Prostate gland (tissue), 2 donors: Measurements from ENCODE around the gene UBE2L6. TPM values are rescaled to one million over a fixed set of nuclear protein-coding genes. Genes with fewer than 3 reads are reported as not detected.

ENCODE experiments used
- DNase-seq: peaks from one replicate; pipeline ENCODE4 v3.0.0-alpha.2; 2019; ENCODE audit warnings: low spot score
- H3K27ac ChIP-seq, 2 donors: fragments of 200-600 bp; sonication (generic); 2 replicates each; pipeline ENCODE4 v1.5.1; 2017 to 2019
- H3K27me3 ChIP-seq: fragments of 200-600 bp; sonication (generic); replicated peaks from 2 replicates; pipeline ENCODE4 v1.5.1; 2019; ENCODE audit not compliant: insufficient read depth
- H3K36me3 ChIP-seq, 2 donors: fragments of 200-600 bp; sonication (generic); 1 replicate in 1 of 2; 2 replicates in 1 of 2; pipeline versions ENCODE4 v1.5.1 to v1.8.1; 2017 to 2019
- H3K4me1 ChIP-seq: fragments of 200-600 bp; sonication (generic); replicated peaks from 2 replicates; pipeline ENCODE4 v1.5.1; 2019
- H3K4me3 ChIP-seq, 2 donors: fragments of 200-600 bp; sonication (generic); 2 replicates each; pipeline ENCODE4 v1.5.1; 2017 to 2019
- H3K9me3 ChIP-seq: fragments of 200-600 bp; sonication (generic); 2 replicates; pipeline ENCODE4 v1.5.1; 2017
- POLR2A ChIP-seq: fragments of 450-650 bp; IDR thresholded peaks from one replicate; pipeline ENCODE4 v1.6.1; 2016; ENCODE audit warnings: antibody characterized with exemption, mild to moderate bottlenecking
- POLR2AphosphoS5 ChIP-seq: sonication (generic); formaldehyde crosslinking; IDR thresholded peaks from one replicate; pipeline ENCODE4 v1.6.1; 2017; ENCODE audit warnings: antibody characterized with exemption
- WGBS: methylation state at CpG from one replicate; pipeline ENCODE4 v1.1.5; 2018; 5-methylcytosine and 5-hydroxymethylcytosine counted together
- intact Hi-C: fragments of 100-400 bp; cut with DNase I; formaldehyde crosslinking; loops from one replicate; pipeline ENCODE4 v1.14.2; 2022
- total RNA-seq, 2 donors: library from RNA; depleted of rRNA; stranded (reverse); fragments of >200 nt; gene quantifications; one replicate each; pipeline ENCODE4 v1.1.0, GENCODE V29; 2016
- TF ChIP-seq, protein P1 (sequence below), 4 experiments: fragments of 200-600 bp in 2 of 4; fragments of 450-650 bp in 2 of 4; sonication (generic) in 2 of 4; IDR thresholded peaks; 1 replicate in 3 of 4; 2 replicates in 1 of 4; pipeline ENCODE4 v1.5.1; 2016 to 2019; ENCODE audit warnings: antibody characterized with exemption in 4 of 4, mild to moderate bottlenecking in 2 of 4, moderate library complexity in 2 of 4

The UBE2L6 gene
- total RNA-seq, 2 donors from 2014 or later: 42.3 to 44.6 TPM

DNA sequence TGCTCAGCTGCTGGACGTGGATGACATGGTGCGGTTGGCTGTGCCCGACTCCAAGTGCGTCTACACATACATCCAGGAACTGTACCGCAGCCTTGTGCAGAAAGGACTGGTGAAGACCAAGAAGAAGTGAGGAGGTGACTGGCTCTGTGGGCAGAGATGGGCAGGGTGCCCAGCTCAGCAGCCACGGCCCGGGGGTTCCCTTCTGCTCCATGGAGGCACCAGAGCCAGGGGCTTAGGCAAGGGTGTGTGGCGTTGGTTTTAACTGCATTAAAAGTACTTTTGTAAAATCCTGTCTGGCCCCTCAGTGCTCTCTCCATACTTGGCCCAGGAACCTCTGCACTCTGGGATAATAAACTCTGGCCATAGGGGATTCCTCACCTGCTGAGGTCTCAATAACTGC is 17.5 kb downstream of the UBE2L6 start:
- no peak for TF ChIP-seq POLR2A
- TF ChIP-seq POLR2AphosphoS5: no peak
- TF ChIP-seq, protein P1, sequence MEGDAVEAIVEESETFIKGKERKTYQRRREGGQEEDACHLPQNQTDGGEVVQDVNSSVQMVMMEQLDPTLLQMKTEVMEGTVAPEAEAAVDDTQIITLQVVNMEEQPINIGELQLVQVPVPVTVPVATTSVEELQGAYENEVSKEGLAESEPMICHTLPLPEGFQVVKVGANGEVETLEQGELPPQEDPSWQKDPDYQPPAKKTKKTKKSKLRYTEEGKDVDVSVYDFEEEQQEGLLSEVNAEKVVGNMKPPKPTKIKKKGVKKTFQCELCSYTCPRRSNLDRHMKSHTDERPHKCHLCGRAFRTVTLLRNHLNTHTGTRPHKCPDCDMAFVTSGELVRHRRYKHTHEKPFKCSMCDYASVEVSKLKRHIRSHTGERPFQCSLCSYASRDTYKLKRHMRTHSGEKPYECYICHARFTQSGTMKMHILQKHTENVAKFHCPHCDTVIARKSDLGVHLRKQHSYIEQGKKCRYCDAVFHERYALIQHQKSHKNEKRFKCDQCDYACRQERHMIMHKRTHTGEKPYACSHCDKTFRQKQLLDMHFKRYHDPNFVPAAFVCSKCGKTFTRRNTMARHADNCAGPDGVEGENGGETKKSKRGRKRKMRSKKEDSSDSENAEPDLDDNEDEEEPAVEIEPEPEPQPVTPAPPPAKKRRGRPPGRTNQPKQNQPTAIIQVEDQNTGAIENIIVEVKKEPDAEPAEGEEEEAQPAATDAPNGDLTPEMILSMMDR (IDR thresholded peaks at IDR 0.05): no peak
- Histone ChIP-seq H3K36me3 (peaks cover 0 to 6% of the 10 kb centered on the region in 2 donors), H3K4me1 (no peaks in the 10 kb centered on the region), H3K9me3 (no peaks in the 10 kb centered on the region), H3K4me3 (no peak overlapping the region), H3K27ac (no peak overlapping the region), H3K27me3 (no peaks in the 10 kb centered on the region)
- 86% methylated on average over 8 of the region's 8 CpGs for WGBS
- no peak for DNase-seq
- intact Hi-C loops: no loop called here

DNA sequence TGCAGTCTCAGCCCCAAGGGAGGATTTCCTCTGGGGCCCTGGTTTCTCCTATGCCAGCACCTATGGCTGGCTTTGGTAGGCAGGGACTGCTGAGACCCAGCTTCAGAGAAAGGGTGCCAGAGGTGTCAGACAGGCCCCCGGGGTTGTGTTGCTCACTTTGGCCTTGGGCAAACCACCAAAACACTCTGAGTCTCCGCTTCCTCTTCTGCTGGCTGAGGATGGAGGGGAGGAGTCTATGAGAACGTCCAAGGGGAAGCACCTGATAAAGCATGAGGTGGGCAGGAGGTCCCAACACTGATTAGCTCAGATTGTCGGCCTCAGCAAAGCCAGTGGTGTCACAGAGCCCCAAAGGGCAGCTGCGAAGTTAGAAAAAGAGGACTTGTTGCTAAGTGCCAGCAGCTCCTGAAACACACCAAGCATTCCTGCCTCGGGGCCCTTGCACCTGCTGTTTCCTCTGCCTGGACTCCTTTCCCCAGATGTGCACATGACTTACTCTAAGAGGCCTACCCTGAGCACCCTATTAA is 19.6 kb downstream of the UBE2L6 start:
- Histone ChIP-seq H3K27me3 (no peaks in the 10 kb centered on the region), H3K36me3 (peaks cover 0 to 6% of the 10 kb centered on the region in 2 donors), H3K4me1 (no peaks in the 10 kb centered on the region), H3K27ac (no peak overlapping the region), H3K4me3 (no peak overlapping the region), H3K9me3 (no peaks in the 10 kb centered on the region)
- WGBS: 55% methylated on average over 6 of the region's 6 CpGs
- TF ChIP-seq POLR2AphosphoS5 (no peak), POLR2A (no peak)
- TF ChIP-seq, protein P1 (IDR thresholded peaks at IDR 0.05): no peak
- DNase-seq: no peak
- intact Hi-C loops: no loop called here

DNA sequence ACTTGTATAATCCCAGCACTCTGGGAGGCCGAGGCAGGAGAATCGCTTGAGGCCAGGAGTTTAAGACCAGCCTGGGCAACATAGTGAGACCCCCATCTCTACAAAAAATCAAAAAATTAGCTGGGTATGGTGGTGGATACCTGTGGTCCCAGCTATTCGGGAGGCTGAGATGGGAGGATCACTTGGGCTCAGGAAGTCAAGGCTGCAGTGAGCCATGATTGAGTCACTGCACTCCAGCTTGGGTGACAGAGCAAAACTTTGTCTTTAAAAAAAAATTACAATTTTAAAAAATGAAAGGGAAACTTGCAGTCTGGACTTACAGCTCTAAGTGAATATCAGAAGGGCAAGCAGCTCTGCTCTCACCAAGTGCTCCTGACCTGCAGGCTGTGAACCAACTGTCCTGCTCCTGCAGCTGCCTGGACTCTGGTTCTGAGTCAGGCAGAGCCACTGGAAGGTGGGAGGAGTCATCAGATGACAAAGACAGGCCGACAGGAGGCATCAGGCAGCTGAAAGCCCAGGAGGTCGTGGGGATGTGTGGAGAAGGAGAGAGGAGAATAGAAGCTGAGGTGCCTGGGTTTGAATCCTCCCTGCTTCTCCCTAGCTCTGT is 20.5 kb downstream of the UBE2L6 start:
- Histone ChIP-seq H3K4me3 (no peak overlapping the region), H3K9me3 (no peaks in the 10 kb centered on the region), H3K27ac (no peak overlapping the region), H3K27me3 (no peaks in the 10 kb centered on the region), H3K36me3 (peaks cover 0 to 6% of the 10 kb centered on the region in 2 donors), H3K4me1 (no peaks in the 10 kb centered on the region)
- TF ChIP-seq POLR2A (no peak), POLR2AphosphoS5 (no peak)
- TF ChIP-seq, protein P1 (IDR thresholded peaks at IDR 0.05): no peak
- intact Hi-C loops: no loop called here
- DNase-seq: no peak
- WGBS: 60% methylated on average over 5 of the region's 5 CpGs

DNA sequence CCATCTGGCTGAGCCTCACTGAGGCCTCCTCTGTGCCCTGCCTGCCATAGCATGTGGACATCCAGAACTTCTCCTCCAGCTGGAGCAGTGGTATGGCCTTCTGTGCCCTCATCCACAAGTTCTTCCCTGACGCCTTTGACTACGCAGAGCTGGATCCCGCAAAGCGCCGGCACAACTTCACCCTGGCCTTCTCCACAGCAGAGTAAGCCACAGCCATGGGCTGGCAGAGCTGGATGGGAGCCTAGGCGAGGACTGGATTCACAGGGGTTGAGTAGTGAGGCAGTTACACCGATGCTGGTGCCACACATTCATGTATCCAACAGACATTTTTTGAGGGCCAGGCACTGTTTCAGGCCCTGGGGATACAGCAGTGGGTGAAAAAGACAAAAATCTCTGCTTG is 21.0 kb downstream of the UBE2L6 start:
- no peak overlapping the region for H3K4me3 ChIP-seq
- no peaks in the 10 kb centered on the region for H3K9me3 ChIP-seq
- 98% methylated on average over 7 of the region's 7 CpGs for WGBS
- intact Hi-C loops: no loop called here
- TF ChIP-seq POLR2A: no peak
- TF ChIP-seq, protein P1 (IDR thresholded peaks at IDR 0.05): no peak
- TF ChIP-seq POLR2AphosphoS5: no peak
- no peak overlapping the region for H3K27ac ChIP-seq
- H3K36me3 ChIP-seq: peaks cover 0 to 6% of the 10 kb centered on the region in 2 donors
- no peaks in the 10 kb centered on the region for H3K4me1 ChIP-seq
- no peak for DNase-seq
- H3K27me3 ChIP-seq: no peaks in the 10 kb centered on the region

DNA sequence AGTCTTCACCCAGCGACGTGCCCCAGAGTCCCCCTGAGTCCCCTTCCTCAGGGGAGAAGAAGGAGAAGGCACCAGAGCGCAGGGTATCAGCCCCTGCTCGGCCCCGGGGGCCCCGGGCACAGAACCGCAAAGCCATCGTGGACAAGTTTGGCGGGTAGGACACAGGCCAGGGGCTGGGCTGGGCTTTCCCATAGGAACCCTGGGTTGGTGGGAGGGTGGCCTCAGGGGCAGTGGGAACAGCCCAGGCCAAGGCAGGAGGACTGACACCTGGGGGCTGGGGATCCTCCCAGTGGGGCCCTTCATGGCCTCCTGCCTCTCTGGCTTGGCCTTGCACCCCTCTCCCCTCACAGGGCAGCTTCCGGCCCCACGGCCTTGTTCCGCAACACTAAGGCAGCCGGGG is 21.6 kb downstream of the UBE2L6 start:
- intact Hi-C loops: no loop called here
- no peak overlapping the region for H3K4me3 ChIP-seq
- H3K9me3 ChIP-seq: no peaks in the 10 kb centered on the region
- 84% methylated on average over 12 of the region's 13 CpGs for WGBS
- H3K27ac ChIP-seq: no peak overlapping the region
- H3K27me3 ChIP-seq: no peaks in the 10 kb centered on the region
- DNase-seq: no peak
- H3K36me3 ChIP-seq: peaks cover 0 to 6% of the 10 kb centered on the region in 2 donors
- no peak for TF ChIP-seq POLR2AphosphoS5
- TF ChIP-seq POLR2A: no peak
- TF ChIP-seq, protein P1 (IDR thresholded peaks at IDR 0.05): no peak
- H3K4me1 ChIP-seq: no peaks in the 10 kb centered on the region
